ENCODE results near the gene FOXRED1.
A peak's percentile ranks its signal among the peaks of the same experiment; 100 is the strongest.
"Not testable (repeated sequence)": the region's sequence is repeated elsewhere in the genome, so short reads cannot be mapped to it uniquely, and the experiment has no call there.

Gene FOXRED1

DNA sequence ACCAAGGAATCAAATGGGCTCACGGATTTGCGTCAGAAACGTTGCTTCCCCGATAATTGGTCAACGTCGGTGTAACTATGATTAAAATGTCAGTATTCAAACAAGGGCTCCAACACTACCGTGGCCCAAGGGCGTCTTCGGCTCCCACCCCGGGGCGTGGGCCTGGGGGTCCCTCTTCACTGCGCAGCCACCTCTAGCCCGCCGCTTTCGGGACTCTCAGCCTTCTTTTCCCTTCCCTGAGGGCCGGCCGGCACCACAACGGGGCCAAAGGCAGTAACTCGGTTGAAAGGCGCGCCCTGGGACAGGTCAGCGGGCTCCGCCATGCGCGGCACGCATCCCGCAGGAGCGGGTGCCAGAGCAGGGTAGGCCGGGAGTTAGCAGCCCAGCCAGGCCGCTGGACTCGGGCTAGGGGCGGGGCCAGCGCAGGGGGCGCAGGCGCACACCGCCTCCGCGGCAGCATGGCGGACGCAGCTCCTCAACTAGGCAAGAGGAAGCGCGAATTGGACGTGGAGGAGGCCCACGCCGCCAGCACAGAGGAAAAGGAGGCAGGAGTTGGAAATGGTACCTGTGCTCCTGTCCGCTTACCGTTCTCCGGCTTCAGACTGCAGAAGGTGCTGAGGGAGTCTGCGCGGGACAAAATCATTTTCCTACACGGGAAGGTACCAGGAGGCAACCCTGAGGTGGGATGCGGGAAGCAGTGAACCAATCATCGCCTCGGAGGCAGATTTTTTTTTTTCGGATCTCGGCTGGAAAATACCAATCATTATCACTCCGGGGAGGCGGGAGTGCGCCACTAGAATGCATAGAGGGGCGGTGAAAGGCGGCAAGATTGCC is 34.9 kb downstream of the FOXRED1 start, which contains the start of gene DCPS:
DCPS (plus strand) TSS at position 438 of the 834 bp plus-strand sequence; CDS start at position 459, 21 bp downstream.
- DNase-seq (ENCODE audit: insufficient read length) (peak; percentile 94), FAIRE-seq (peak; percentile 100)
- peak; percentile 97 for TF ChIP-seq POLR2A (IDR thresholded peaks at IDR 0.05; ENCODE audit: low read depth, low read length)
- peak; percentile 92 for TF ChIP-seq POLR2AphosphoS5 (IDR thresholded peaks at IDR 0.05; ENCODE audit: low read depth, low read length)
- peak; percentile 89 for TF ChIP-seq TAF1 (IDR thresholded peaks at IDR 0.05; ENCODE audit: borderline replicate concordance, low read depth, low read length)

GRCh38 chr11:126304457-126305075 is 35.6 kb downstream of the FOXRED1 start:
- TF ChIP-seq POLR2A (IDR thresholded peaks at IDR 0.05; ENCODE audit: low read depth, low read length) (peak; percentile 33; the same call in 1 of the 2 replicates), TAF1 (IDR thresholded peaks at IDR 0.05; ENCODE audit: borderline replicate concordance, low read depth, low read length) (no peak), POLR2AphosphoS5 (IDR thresholded peaks at IDR 0.05; ENCODE audit: low read depth, low read length) (peak; percentile 53; the same call in 1 of the 2 replicates)
- FAIRE-seq (no peak), DNase-seq (ENCODE audit: insufficient read length) (no peak)

GRCh38 chr11:126305699-126306098 is 36.7 kb downstream of the FOXRED1 start:
- TF ChIP-seq POLR2A (IDR thresholded peaks at IDR 0.05; ENCODE audit: low read depth, low read length) = no peak
- TF ChIP-seq POLR2AphosphoS5 (IDR thresholded peaks at IDR 0.05; ENCODE audit: low read depth, low read length) = no peak
- TF ChIP-seq TAF1 (IDR thresholded peaks at IDR 0.05; ENCODE audit: borderline replicate concordance, low read depth, low read length) = no peak
- DNase-seq (ENCODE audit: insufficient read length) (no peak), FAIRE-seq (peak; percentile 58)

GRCh38 chr11:126307706-126308105 is 38.8 kb downstream of the FOXRED1 start:
- DNase-seq (ENCODE audit: insufficient read length) (no peak), FAIRE-seq (peak; percentile 72)
- no peak for TF ChIP-seq POLR2A (IDR thresholded peaks at IDR 0.05; ENCODE audit: low read depth, low read length)
- TF ChIP-seq TAF1 (IDR thresholded peaks at IDR 0.05; ENCODE audit: borderline replicate concordance, low read depth, low read length) = no peak
- no peak for TF ChIP-seq POLR2AphosphoS5 (IDR thresholded peaks at IDR 0.05; ENCODE audit: low read depth, low read length)

DNA sequence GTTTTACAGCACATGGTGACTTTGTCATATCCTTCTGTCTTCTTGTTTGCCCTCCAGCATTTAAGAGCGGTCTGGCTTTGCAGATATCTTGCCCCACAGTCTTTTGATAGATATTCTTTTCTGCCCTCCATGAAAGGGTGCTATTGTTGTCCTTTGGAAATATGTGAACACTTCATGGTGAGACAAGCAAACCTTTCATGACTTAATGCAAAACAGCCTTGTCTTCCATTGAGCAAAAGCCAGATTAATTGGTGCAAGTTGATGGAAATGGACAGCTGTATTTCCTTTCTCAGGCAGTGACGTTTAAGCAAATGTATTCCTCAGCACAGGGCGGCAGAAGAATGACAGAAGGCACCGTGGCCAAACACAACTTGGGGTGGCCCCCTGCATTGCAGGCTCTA is 39.3 kb downstream of the FOXRED1 start:
- FAIRE-seq = no peak
- TF ChIP-seq TAF1 (IDR thresholded peaks at IDR 0.05; ENCODE audit: borderline replicate concordance, low read depth, low read length) (no peak), POLR2A (IDR thresholded peaks at IDR 0.05; ENCODE audit: low read depth, low read length) (no peak), POLR2AphosphoS5 (IDR thresholded peaks at IDR 0.05; ENCODE audit: low read depth, low read length) (no peak)
- DNase-seq (ENCODE audit: insufficient read length) = no peak

DNA sequence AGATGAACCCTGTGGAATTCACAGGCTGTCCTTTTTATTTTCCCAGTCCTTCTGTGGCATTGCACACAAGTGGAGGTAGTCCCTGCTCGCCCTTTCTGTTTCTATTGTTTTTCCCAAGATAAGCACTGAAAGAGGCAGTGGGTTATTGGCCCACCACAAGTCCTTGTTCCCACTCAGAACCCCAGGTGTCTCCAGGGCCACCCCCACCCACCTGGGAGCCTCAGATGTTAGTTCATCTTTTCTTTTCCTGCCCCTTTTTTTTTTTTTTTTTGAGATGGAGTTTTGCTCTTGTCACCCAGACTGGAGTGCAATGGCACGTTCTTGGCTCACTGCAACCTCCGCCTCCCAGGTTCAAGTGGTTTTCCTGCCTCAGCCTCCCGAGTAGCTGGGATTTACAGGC is 39.8 kb downstream of the FOXRED1 start:
- not testable (repeated sequence) for DNase-seq (ENCODE audit: insufficient read length); FAIRE-seq

- TF ChIP-seq TAF1 (IDR thresholded peaks at IDR 0.05; ENCODE audit: borderline replicate concordance, low read depth, low read length) = no peak
- no peak for TF ChIP-seq POLR2AphosphoS5 (IDR thresholded peaks at IDR 0.05; ENCODE audit: low read depth, low read length)
- no peak for TF ChIP-seq POLR2A (IDR thresholded peaks at IDR 0.05; ENCODE audit: low read depth, low read length)
- FAIRE-seq (peak; percentile 85), DNase-seq (ENCODE audit: insufficient read length) (no peak)
Observed at GRCh38 chr11:126310200-126310991, 41.4 kb downstream of the FOXRED1 start.

GRCh38 chr11:126310992-126311310 is 42.0 kb downstream of the FOXRED1 start:
- TF ChIP-seq POLR2AphosphoS5 (IDR thresholded peaks at IDR 0.05; ENCODE audit: low read depth, low read length) (no peak), TAF1 (IDR thresholded peaks at IDR 0.05; ENCODE audit: borderline replicate concordance, low read depth, low read length) (no peak), POLR2A (IDR thresholded peaks at IDR 0.05; ENCODE audit: low read depth, low read length) (no peak)
- DNase-seq (ENCODE audit: insufficient read length) (no peak), FAIRE-seq (no peak)

GRCh38 chr11:126311401-126312291 is 42.7 kb downstream of the FOXRED1 start:
- no peak for TF ChIP-seq TAF1 (IDR thresholded peaks at IDR 0.05; ENCODE audit: borderline replicate concordance, low read depth, low read length)
- TF ChIP-seq POLR2A (IDR thresholded peaks at IDR 0.05; ENCODE audit: low read depth, low read length) = no peak
- no peak for TF ChIP-seq POLR2AphosphoS5 (IDR thresholded peaks at IDR 0.05; ENCODE audit: low read depth, low read length)
- no peak for DNase-seq (ENCODE audit: insufficient read length)
- no peak for FAIRE-seq

DNA sequence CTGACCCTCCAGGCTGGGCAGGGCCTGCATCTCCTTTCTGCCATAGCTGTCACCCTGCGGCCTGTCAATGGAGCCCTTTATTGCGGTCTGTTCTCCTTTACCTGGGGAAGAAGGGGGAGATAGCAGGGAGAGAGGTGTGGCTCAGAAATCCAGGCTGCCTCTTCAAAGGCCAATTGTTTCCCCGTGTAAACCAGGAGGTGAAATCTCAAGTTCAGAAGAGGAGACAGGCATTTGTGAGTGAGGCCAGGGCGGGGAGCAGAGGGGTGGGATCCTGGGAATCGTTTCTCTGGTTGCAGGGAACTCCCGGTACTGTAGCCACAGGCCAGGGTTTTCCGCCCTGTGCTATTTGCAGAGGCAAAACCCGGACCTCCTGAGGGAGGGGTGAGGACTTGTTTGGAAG is 44.0 kb downstream of the FOXRED1 start:
- TF ChIP-seq POLR2A (IDR thresholded peaks at IDR 0.05; ENCODE audit: low read depth, low read length) (no peak), TAF1 (IDR thresholded peaks at IDR 0.05; ENCODE audit: borderline replicate concordance, low read depth, low read length) (no peak), POLR2AphosphoS5 (IDR thresholded peaks at IDR 0.05; ENCODE audit: low read depth, low read length) (no peak)
- DNase-seq (ENCODE audit: insufficient read length) (no peak), FAIRE-seq (no peak)

- DNase-seq (ENCODE audit: insufficient read length) (no peak), FAIRE-seq (no peak)
- TF ChIP-seq POLR2AphosphoS5 (IDR thresholded peaks at IDR 0.05; ENCODE audit: low read depth, low read length) (no peak), POLR2A (IDR thresholded peaks at IDR 0.05; ENCODE audit: low read depth, low read length) (no peak)
Observed at GRCh38 chr11:126313826-126314225, 44.9 kb downstream of the FOXRED1 start.
